Measurements from ENCODE around the gene RUVBL2. TPM values are rescaled to one million over a fixed set of nuclear protein-coding genes. Genes with fewer than 3 reads are reported as not detected.

Gene RUVBL2
- total RNA-seq, result 100 to 1,000 TPM in 1 of 2 donors, 10 to 100 TPM in 1; 54.1 to 151 TPM

DNA sequence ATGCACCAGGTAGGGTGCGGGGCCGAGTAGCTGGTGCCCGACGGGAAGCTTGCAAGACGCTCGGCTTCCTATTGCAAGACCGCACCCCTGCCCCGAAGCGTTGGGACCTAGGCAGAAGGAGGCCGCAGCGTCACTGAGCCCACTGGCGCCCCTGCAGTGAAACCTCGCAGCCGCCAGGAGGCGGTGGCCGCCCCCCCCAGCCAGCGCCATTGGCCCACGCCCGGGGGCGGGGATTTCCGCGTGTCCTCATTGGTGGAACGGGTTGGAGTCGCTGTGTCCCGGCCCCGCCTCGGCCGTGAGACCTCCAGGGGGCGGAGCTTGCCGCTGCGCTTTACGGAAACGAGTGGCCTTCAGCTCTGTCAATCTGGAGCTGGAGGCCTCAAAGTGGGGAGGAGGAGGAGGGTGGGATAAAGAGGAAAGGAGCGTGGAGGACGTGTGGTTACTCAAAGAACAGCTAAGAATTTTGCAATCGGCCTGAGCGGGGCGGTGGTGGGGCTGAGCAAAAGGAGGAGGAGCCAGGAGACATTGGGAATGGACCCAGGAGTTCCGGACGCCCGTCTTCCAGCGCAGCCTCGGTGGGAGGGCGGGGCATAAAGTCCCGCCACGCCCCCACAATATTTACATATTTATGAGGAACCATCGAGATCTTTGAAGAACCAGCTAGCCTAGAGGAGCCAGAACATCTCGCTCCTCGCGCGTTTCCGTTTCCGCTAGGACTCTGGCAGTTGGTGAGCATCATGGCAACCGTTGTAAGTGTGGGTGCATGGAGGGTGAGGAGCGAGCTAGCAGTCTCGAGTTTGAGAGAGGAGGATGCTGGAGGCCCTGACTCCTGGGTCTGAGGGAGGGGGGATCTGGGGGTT lies at the start of gene RUVBL2, which contains the start of gene GYS1:
TSS of gene RUVBL2 (plus strand) at position 713 of the 860 bp plus-strand sequence. CDS start at position 738, 25 bp downstream.
TSS of gene GYS1 (minus strand) at position 135 of the 860 bp plus-strand sequence. CDS start 197 bp downstream, outside the sequence.
- no peaks in the 10 kb centered on the region for H3K9me3 ChIP-seq
- TF ChIP-seq, protein P1, sequence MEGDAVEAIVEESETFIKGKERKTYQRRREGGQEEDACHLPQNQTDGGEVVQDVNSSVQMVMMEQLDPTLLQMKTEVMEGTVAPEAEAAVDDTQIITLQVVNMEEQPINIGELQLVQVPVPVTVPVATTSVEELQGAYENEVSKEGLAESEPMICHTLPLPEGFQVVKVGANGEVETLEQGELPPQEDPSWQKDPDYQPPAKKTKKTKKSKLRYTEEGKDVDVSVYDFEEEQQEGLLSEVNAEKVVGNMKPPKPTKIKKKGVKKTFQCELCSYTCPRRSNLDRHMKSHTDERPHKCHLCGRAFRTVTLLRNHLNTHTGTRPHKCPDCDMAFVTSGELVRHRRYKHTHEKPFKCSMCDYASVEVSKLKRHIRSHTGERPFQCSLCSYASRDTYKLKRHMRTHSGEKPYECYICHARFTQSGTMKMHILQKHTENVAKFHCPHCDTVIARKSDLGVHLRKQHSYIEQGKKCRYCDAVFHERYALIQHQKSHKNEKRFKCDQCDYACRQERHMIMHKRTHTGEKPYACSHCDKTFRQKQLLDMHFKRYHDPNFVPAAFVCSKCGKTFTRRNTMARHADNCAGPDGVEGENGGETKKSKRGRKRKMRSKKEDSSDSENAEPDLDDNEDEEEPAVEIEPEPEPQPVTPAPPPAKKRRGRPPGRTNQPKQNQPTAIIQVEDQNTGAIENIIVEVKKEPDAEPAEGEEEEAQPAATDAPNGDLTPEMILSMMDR (IDR thresholded peaks at IDR 0.05), result peak; percentile 96
- peak within 1 kb of the TSS; percentile 86 for H3K27ac ChIP-seq
- intact Hi-C loops (cut with DNase I), result no loop called here
- H3K36me3 ChIP-seq, result no peaks in the 10 kb centered on the region
- H3K4me3 ChIP-seq, result peak within 1 kb of the TSS; percentile 76
- no peaks in the 10 kb centered on the region for H3K27me3 ChIP-seq
- peak; percentile 100 for DNase-seq
- H3K4me1 ChIP-seq, result peaks cover 9% of the 10 kb centered on the region
- H3K9ac ChIP-seq (ENCODE audit: low read depth in 2 of 2, low read length in 2 of 2), result peak within 1 kb of the TSS; percentile 88 to 99

DNA sequence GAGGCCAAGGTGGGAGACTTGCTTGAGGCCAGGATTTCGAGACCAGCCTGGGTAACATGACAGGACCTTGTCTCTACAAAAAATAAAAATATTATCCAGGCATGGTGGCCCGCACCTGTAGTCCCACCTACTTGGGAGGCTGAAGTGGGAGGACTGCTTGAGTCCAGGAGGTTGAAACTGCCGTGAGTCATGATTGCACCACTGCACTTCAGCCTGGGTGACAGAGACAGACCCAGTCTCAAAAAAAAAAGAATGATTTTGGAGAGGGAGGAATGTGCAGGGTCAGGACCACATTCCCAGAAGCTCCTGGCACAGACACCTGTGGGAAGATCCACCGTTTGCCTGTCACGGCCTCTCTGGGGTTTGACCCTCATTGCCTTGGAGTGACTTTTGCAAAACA lies 48.3 kb upstream of the RUVBL2 start:
- no peak for DNase-seq
- Histone ChIP-seq H3K27me3 (no peaks in the 10 kb centered on the region), H3K4me3 (no peak overlapping the region), H3K27ac (no peak overlapping the region), H3K36me3 (no peaks in the 10 kb centered on the region), H3K9ac (ENCODE audit: low read depth in 2 of 2, low read length in 2 of 2) (no peak overlapping the region), H3K4me1 (no peaks in the 10 kb centered on the region), H3K9me3 (no peaks in the 10 kb centered on the region)
- intact Hi-C loops (cut with DNase I), result no loop called here
- TF ChIP-seq, protein P1 (IDR thresholded peaks at IDR 0.05), result no peak

DNA sequence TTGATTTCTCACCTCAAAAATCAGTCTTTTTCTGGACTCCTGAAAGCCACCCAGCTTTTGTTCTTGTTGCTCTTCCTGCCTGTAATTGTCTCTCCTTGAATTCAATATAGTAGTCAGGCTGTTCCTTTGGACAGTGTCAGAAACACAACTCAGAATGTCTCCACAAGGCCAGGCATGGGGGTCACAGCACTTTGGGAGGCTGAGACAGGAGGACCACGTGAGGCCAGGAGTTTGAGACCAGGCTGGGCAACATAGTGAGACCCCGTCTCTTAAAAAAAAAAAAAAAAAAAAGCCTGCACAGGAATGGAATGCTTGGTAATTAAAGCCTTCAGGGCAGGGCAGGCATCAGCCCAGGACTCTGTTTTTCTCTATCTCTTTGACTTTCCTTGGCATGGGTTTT lies 47.9 kb upstream of the RUVBL2 start:
- intact Hi-C loops (cut with DNase I), result no loop called here
- H3K9me3 ChIP-seq, result no peaks in the 10 kb centered on the region
- H3K9ac ChIP-seq (ENCODE audit: low read depth in 2 of 2, low read length in 2 of 2), result no peak overlapping the region
- no peaks in the 10 kb centered on the region for H3K27me3 ChIP-seq
- no peak overlapping the region for H3K27ac ChIP-seq
- no peak overlapping the region for H3K4me3 ChIP-seq
- DNase-seq, result no peak
- no peaks in the 10 kb centered on the region for H3K36me3 ChIP-seq
- H3K4me1 ChIP-seq, result no peaks in the 10 kb centered on the region
- TF ChIP-seq, protein P1 (IDR thresholded peaks at IDR 0.05), result no peak

DNA sequence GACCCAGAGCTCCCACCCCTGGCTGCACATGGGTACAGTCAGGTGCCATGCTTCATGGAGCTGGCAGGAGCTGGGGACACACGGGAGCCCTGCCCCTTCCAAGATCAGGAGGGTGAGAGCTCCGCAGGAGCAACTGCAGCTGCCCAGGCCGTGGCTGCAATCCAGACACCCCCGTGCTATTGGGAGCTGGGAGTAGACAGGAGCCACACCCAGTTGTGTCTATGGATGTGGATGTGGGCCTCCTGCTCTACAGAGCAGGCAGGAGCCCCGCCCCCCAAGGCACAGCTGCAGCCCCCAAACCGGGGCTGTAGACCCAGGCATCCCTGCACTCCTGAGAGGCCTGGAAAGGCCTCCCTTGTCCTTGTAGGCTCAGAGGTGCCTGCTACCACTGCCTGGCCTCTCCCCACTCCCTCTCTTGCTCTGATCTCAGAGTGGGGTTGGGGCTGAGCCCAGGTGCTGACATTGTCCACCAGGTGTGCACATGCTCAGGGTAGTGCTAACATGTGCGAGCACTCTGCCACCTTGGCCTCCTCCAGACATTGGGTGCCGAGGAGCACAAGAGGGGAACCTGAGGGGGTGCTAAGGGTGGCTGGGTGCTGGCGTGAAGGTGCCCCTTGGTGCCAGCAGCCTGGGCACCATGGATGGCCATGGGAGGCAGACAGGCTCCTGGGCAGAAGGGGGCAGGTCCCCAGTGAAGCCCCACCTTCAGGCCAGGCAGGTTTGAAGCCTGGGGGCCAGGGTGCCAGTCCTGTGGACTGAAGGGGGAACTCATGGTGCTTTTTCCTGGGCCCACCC lies 47.0 kb upstream of the RUVBL2 start:
- H3K4me3 ChIP-seq, result no peak overlapping the region
- H3K27me3 ChIP-seq, result no peaks in the 10 kb centered on the region
- H3K36me3 ChIP-seq, result no peaks in the 10 kb centered on the region
- no peak overlapping the region for H3K27ac ChIP-seq
- intact Hi-C loops (cut with DNase I), result no loop called here
- H3K4me1 ChIP-seq, result no peaks in the 10 kb centered on the region
- H3K9ac ChIP-seq (ENCODE audit: low read depth in 2 of 2, low read length in 2 of 2), result no peak overlapping the region
- DNase-seq, result no peak
- no peaks in the 10 kb centered on the region for H3K9me3 ChIP-seq
- TF ChIP-seq, protein P1 (IDR thresholded peaks at IDR 0.05), result no peak

DNA sequence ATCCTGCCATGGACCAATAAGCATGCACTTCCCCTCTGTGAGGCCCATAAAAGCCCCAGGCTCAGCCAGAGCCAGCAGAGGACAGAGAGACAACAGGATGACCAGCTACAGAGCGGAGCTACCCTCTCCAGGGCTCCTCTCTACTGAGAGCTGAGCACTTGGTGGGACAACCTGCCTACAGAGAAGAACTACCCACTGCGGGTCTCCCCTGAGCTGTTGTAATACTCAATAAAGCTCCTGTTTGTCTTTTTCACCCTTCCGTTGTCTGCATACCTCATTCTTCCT lies 46.5 kb upstream of the RUVBL2 start:
- Histone ChIP-seq H3K9me3 (no peaks in the 10 kb centered on the region), H3K9ac (ENCODE audit: low read depth in 2 of 2, low read length in 2 of 2) (no peak overlapping the region), H3K27ac (no peak overlapping the region), H3K4me1 (no peaks in the 10 kb centered on the region), H3K4me3 (no peak overlapping the region), H3K27me3 (no peaks in the 10 kb centered on the region), H3K36me3 (no peaks in the 10 kb centered on the region)
- no peak for DNase-seq
- intact Hi-C loops (cut with DNase I), result no loop called here
- TF ChIP-seq, protein P1 (IDR thresholded peaks at IDR 0.05), result no peak

Data from colonic mucosa (tissue), 4 donors.